GM12872 (cell line): Measurements from ENCODE around the gene IMPG2.

Experiments
- CTCF ChIP-seq: IDR thresholded peaks from 3 replicates; pipeline ENCODE4 v1.5.1; 2011; ENCODE audit warnings: low read depth, mild to moderate bottlenecking, low read length, moderate library complexity; ENCODE audit not compliant: insufficient read depth

IMPG2 gene

GRCh38 chr3:101240719-101241399 lies 79.5 kb downstream of the IMPG2 start:
- no peak for TF ChIP-seq CTCF

GRCh38 chr3:101235048-101235447 lies 85.3 kb downstream of the IMPG2 start:
- no peak for TF ChIP-seq CTCF

GRCh38 chr3:101230618-101231017 lies 89.8 kb downstream of the IMPG2 start:
- no peak for TF ChIP-seq CTCF

GRCh38 chr3:101229681-101230080 lies 90.7 kb downstream of the IMPG2 start:
- no peak for TF ChIP-seq CTCF

- TF ChIP-seq CTCF = no peak
Measured at GRCh38 chr3:101228441-101228840, 91.9 kb downstream of the IMPG2 start.

GRCh38 chr3:101224739-101225138 lies 95.6 kb downstream of the IMPG2 start:
- no peak for TF ChIP-seq CTCF

- TF ChIP-seq CTCF = no peak
Measured at GRCh38 chr3:101223016-101223415, 97.4 kb downstream of the IMPG2 start.
